Memory B cell (primary cell): ENCODE data around the gene MATK.
"Not testable (repeated sequence)": the region's sequence is repeated elsewhere in the genome, so short reads cannot be mapped to it uniquely, and the experiment has no call there.

Experiments
- ATAC-seq: fragments of 150-1000 bp; cut with Tn5 transposase; 2 replicates; pipeline ENCODE4 v1.10.0; 2021; ENCODE audit warnings: low read depth, mild to moderate bottlenecking, moderate library complexity
- DNase-seq, 2 donors: peaks; one replicate each; pipeline ENCODE4 v3.0.0; 2022; ENCODE audit warnings: low spot score in 2 of 2
- H3K27ac Mint-ChIP-seq: one replicate; pipeline ENCODE4 v1.8.0; 2022; ENCODE audit warnings: mild to moderate bottlenecking, moderate library complexity, mixed read lengths
- H3K27me3 Mint-ChIP-seq: one replicate; pipeline ENCODE4 v1.8.0; 2022; ENCODE audit warnings: mixed read lengths
- H3K36me3 Mint-ChIP-seq: one replicate; pipeline ENCODE4 v1.8.0; 2022; ENCODE audit warnings: mild to moderate bottlenecking, mixed read lengths
- H3K4me1 Mint-ChIP-seq: one replicate; pipeline ENCODE4 v1.8.0; 2022; ENCODE audit warnings: mixed read lengths
- H3K4me3 Mint-ChIP-seq: one replicate; pipeline ENCODE4 v1.8.0; 2022; ENCODE audit warnings: mild to moderate bottlenecking, moderate library complexity, mixed read lengths
- H3K9me3 Mint-ChIP-seq: one replicate; pipeline ENCODE4 v1.8.0; 2022; ENCODE audit warnings: mixed read lengths

The MATK gene

DNA sequence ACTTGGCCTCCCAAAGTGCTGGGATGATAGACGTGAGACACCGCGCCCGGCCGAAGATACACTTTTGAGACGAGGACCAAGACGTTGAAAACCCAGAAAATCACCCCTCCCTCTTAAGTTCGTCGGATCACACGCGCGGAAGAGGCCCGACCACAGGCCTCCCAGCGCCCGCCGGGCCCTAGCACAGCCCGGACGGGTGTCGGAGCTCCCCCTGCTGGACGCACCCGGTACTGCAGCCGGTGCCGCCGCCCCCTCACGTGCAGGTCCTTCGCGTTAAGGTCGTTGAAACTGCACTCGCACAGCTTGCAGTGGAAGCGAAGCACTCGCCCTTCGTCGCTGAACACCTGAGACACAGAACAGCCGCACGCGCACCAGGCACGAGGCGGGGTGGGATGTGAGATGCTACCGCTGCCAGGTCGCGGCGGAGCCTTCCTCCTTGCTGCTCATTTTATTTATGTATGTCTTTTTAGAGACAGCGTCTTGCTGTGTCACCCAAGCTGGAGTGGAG is 35.7 kb upstream of the MATK start:
- peak; percentile 81 to 96 for DNase-seq
- Mint-ChIP-seq H3K27me3 (peaks cover 9% of the 10 kb centered on the region), H3K9me3 (no peaks in the 10 kb centered on the region), H3K27ac (peak overlapping the region; percentile 41), H3K36me3 (no peaks in the 10 kb centered on the region), H3K4me3 (no peak overlapping the region), H3K4me1 (peaks cover 6% of the 10 kb centered on the region)
- ATAC-seq: peak; percentile 92

DNA sequence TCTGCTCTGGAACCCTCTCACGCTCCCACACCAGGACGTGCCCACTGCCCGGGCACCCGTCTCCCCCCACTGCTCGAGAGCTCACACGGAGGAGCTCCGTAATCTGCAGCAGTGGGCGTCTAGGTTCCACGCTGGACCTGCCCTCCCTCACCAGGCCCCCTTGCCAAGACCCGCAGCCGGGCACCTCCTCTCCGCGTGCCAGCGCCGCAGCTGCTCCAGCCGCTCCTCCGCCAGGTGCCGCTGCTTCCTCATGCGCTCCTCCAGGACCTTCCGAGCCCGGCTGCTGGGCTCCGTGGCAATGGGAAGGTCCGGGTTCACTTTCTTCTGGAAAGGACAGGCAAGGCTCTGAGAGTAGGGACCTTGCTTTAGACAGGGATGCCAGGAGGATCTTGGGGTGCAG is 35.0 kb upstream of the MATK start:
- no peaks in the 10 kb centered on the region for H3K36me3 Mint-ChIP-seq
- ATAC-seq: no peak
- peaks cover 6% of the 10 kb centered on the region for H3K4me1 Mint-ChIP-seq
- no peak overlapping the region for H3K27ac Mint-ChIP-seq
- H3K9me3 Mint-ChIP-seq: no peaks in the 10 kb centered on the region
- H3K4me3 Mint-ChIP-seq: no peak overlapping the region
- no peak for DNase-seq
- peaks cover 9% of the 10 kb centered on the region for H3K27me3 Mint-ChIP-seq

- Mint-ChIP-seq H3K36me3 (no peaks in the 10 kb centered on the region), H3K4me3 (no peak overlapping the region), H3K27me3 (peaks cover 5% of the 10 kb centered on the region), H3K9me3 (no peaks in the 10 kb centered on the region), H3K27ac (no peak overlapping the region), H3K4me1 (peaks cover 6% of the 10 kb centered on the region)
- ATAC-seq: no peak
- no peak for DNase-seq
Observed at GRCh38 chr19:3819989-3820388, 33.8 kb upstream of the MATK start.

GRCh38 chr19:3818918-3819317 is 32.7 kb upstream of the MATK start:
- Mint-ChIP-seq H3K4me1 (peaks cover 6% of the 10 kb centered on the region), H3K4me3 (no peak overlapping the region), H3K36me3 (no peaks in the 10 kb centered on the region), H3K27me3 (peaks cover 3% of the 10 kb centered on the region), H3K9me3 (no peaks in the 10 kb centered on the region), H3K27ac (no peak overlapping the region)
- ATAC-seq (no peak), DNase-seq (no peak)

GRCh38 chr19:3818466-3818865 is 32.3 kb upstream of the MATK start:
- DNase-seq (no peak), ATAC-seq (no peak)
- no peak overlapping the region for H3K4me3 Mint-ChIP-seq
- no peaks in the 10 kb centered on the region for H3K36me3 Mint-ChIP-seq
- H3K27ac Mint-ChIP-seq: no peak overlapping the region
- H3K9me3 Mint-ChIP-seq: no peaks in the 10 kb centered on the region
- peaks cover 3% of the 10 kb centered on the region for H3K27me3 Mint-ChIP-seq
- H3K4me1 Mint-ChIP-seq: peaks cover 9% of the 10 kb centered on the region

- no peak for DNase-seq
- Mint-ChIP-seq H3K4me1 (peaks cover 11% of the 10 kb centered on the region), H3K9me3 (no peaks in the 10 kb centered on the region), H3K4me3 (no peak overlapping the region), H3K27me3 (peaks cover 3% of the 10 kb centered on the region), H3K36me3 (no peaks in the 10 kb centered on the region), H3K27ac (no peak overlapping the region)
- ATAC-seq: no peak
Observed at GRCh38 chr19:3817761-3818160, 31.6 kb upstream of the MATK start.

- DNase-seq (no peak), ATAC-seq (no peak)
- peaks cover 2% of the 10 kb centered on the region for H3K36me3 Mint-ChIP-seq
- H3K9me3 Mint-ChIP-seq: no peaks in the 10 kb centered on the region
- peaks cover 15% of the 10 kb centered on the region for H3K4me1 Mint-ChIP-seq
- H3K4me3 Mint-ChIP-seq: no peak overlapping the region
- H3K27ac Mint-ChIP-seq: no peak overlapping the region
- H3K27me3 Mint-ChIP-seq: peaks cover 5% of the 10 kb centered on the region
Observed at GRCh38 chr19:3816566-3817218, 30.5 kb upstream of the MATK start.

- not testable (repeated sequence) for DNase-seq, H3K27ac Mint-ChIP-seq, H3K36me3 Mint-ChIP-seq, H3K4me3 Mint-ChIP-seq, H3K9me3 Mint-ChIP-seq, H3K27me3 Mint-ChIP-seq, ATAC-seq
- H3K4me1 Mint-ChIP-seq: peaks cover 15% of the 10 kb centered on the region
Observed at GRCh38 chr19:3816148-3816547, 30.0 kb upstream of the MATK start.

- peaks cover 18% of the 10 kb centered on the region for H3K4me1 Mint-ChIP-seq
- H3K4me3 Mint-ChIP-seq: peak overlapping the region; percentile 5
Observed at GRCh38 chr19:3814648-3815047, 28.5 kb upstream of the MATK start.

DNA sequence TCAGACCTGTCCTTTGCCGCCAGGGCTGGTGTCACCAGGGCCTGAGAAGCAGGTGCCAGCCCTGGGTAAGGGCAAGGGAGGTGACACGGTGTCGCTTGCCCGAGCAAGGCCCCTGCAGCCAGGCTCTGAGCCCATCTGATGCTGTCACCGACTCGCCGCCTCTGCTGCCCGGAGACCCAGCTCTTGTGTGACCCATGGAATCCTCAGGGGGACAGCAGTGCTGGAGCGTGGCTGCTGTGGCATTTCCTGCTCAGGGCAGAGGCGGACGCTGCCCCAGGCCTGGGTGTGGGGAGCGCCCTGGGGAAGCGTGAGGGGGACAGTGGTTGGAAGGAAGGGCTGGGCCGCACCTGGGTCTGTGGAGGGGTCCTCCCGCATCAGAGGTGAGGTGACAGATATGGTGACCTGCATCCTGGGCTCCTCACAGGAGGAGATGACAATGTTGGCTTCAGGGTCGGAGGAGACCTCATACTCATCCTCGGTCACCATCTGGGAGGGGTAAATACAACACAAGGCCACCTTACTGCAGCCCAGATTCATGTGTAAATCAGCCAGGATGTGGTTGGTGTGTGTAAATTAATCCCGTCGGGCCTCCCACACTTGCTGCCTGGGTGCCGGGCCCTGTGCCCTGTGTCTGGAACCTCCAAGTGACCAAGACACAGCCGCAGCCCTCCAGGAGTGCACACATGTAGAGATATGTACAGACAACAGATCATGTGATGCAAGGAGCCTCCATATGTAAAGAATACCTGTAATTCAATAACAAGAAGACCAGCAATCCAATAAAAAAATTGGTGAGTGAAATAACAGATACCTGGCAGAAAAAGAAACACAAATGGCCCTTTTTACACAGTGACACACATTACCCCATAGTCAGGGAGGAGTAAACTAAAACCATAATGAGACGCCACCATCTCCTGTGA is 27.6 kb upstream of the MATK start:
- H3K4me1 Mint-ChIP-seq: peaks cover 18% of the 10 kb centered on the region

More at GRCh38 chr19:3814648-3815047, 28.5 kb upstream of the MATK start:
- no peak for DNase-seq
- peaks cover 5% of the 10 kb centered on the region for H3K27me3 Mint-ChIP-seq
- no peak overlapping the region for H3K27ac Mint-ChIP-seq
- no peaks in the 10 kb centered on the region for H3K9me3 Mint-ChIP-seq
- ATAC-seq: no peak
- peaks cover 2% of the 10 kb centered on the region for H3K36me3 Mint-ChIP-seq

DNA sequence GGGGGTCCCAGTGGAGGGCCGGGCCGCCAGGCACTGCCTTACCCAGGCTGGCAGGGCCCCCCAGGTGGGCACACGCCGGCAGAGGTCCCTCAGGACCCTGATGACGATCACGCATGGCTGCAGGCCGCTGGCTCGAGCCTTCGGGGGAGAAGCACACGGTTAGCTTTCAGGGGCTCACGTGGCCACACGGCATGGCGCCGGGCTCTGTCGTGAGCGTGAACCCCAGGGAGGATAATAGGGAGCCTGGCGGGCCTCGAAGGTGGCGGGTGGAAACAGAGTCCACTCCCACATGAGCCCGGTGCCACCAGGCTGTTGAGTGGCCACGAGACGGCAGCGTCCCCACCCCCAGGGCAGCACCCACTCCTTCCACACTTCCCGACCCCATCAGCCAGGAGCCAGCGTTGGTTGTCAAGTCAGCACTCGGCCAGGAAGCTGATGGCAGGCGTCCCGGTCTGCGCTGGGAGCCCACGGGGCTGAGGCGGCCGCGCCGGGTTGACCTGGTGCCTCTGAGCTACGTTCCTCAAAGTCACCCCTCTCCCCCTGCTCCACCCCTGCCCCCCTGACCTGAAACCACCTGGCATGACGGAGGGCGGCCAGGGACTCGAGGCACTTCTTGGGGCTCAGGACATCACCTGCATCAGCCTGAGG is 24.7 kb upstream of the MATK start:
- Mint-ChIP-seq H3K4me1 (peaks cover 25% of the 10 kb centered on the region), H3K9me3 (no peaks in the 10 kb centered on the region)

More for the DNA sequence above, 27.6 kb upstream of the MATK start:
- no peak overlapping the region for H3K27ac Mint-ChIP-seq
- peaks cover 5% of the 10 kb centered on the region for H3K27me3 Mint-ChIP-seq
- H3K4me3 Mint-ChIP-seq: no peak overlapping the region
- H3K9me3 Mint-ChIP-seq: no peaks in the 10 kb centered on the region
- no peak for ATAC-seq
- H3K36me3 Mint-ChIP-seq: peaks cover 2% of the 10 kb centered on the region
- DNase-seq: no peak

GRCh38 chr19:3809881-3810707 is 23.9 kb upstream of the MATK start:
- peaks cover 2% of the 10 kb centered on the region for H3K36me3 Mint-ChIP-seq
- DNase-seq (peak; percentile 43 to 75), ATAC-seq (peak; percentile 70)
- H3K27me3 Mint-ChIP-seq: peaks cover 5% of the 10 kb centered on the region
- H3K9me3 Mint-ChIP-seq: no peaks in the 10 kb centered on the region
- peak overlapping the region; percentile 68 for H3K27ac Mint-ChIP-seq
- H3K4me3 Mint-ChIP-seq: peak overlapping the region; percentile 29
- peaks cover 25% of the 10 kb centered on the region for H3K4me1 Mint-ChIP-seq

More for the DNA sequence above, 24.7 kb upstream of the MATK start:
- Mint-ChIP-seq H3K4me3 (peak overlapping the region; percentile 29), H3K27ac (peak overlapping the region; percentile 68), H3K36me3 (peaks cover 2% of the 10 kb centered on the region), H3K27me3 (peaks cover 5% of the 10 kb centered on the region)
- ATAC-seq (peak; percentile 54), DNase-seq (peak in 1 of 2 donors; percentile 39)

DNA sequence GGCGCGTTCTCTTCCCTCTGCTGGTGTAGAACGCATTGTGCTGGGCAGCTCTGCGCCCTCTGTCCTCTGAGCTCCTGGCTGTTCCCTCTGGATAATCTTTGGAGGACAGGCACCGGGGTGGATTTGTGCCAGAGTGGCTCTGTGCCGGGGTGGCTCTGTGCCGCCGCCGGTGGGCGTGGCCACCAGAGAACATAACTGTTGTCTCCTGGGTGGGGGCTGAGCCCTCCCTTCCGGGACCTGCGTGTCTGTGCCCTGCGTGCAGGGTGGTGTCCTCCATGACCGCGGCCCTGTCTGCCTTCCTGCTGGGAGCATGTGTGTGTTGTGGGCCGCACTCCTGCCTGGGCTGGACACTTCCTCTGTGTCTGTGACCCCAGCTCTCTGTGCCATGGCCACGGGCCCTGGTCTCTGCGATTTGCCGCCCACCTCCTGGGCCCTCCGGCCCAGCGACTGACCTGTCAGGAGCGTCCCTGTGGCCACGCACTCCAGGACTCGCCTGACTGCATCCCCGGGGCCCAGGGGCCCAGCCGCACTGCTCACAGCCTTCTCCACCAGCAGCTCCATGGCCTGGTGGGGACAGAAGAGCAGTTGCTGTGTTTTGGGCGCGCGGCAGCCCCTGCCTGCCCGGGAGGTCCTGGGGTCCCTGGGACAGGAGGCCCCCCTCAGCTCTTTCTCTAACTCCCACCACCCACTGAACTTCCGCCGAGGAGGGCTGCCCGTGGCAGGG is 22.4 kb upstream of the MATK start:
- no peak for DNase-seq
- no peak for ATAC-seq
- no peaks in the 10 kb centered on the region for H3K9me3 Mint-ChIP-seq
- peaks cover 2% of the 10 kb centered on the region for H3K36me3 Mint-ChIP-seq
- peaks cover 24% of the 10 kb centered on the region for H3K4me1 Mint-ChIP-seq
- no peak overlapping the region for H3K4me3 Mint-ChIP-seq
- no peak overlapping the region for H3K27ac Mint-ChIP-seq
- peaks cover 5% of the 10 kb centered on the region for H3K27me3 Mint-ChIP-seq
